ENCODE data around the gene ATXN3.

Gene ATXN3

GRCh38 chr14:92105893-92106142 lies 564 bp downstream of the ATXN3 start (continued):
- TF ChIP-seq ZNF513 (tag by site-specific recombination; IDR thresholded peaks at IDR 0.05) (no peak), ZNF768 (tag by site-specific recombination; IDR thresholded peaks at IDR 0.05) (no peak)

DNA sequence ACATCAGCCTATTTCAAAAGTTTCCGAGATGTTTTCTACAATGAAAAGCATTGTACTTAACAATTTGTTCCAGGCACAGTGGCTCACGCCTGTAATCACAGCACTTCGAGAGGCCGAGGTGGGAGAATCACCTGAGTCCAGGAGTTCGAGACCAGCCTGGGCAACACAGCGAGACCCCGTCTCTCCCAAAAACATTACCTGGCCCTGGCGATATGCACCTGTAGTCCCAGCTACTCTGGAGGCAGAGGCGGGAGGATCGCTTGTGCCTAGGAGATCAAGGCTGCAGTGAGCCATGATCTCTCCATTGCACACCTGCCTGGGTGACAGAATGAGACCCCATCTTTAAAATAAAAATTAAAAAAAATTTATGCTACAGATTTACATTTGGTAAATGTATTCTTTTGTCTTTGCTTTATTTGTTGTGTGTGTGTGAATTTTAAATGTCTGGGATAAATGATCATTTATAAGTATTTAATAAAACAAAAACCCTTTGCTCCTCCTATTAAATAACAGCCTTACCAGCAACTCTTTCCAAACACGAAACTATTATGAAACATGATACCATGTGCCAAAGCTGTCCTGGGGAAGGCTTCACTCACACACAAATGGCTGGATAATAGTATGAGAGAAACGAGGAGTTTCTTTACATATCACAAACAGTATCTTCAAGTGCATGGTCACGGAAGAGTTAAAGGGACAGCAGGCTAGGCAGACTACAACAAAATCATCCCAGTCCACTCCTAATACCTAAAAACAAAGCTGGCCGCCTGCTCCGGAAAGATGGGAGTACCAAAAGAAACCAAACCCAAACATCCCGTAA lies 1.1 kb downstream of the ATXN3 start:
- Histone ChIP-seq H3K27ac (ENCODE audit: extremely low read depth, low read depth, low read length) (peak overlapping the region; percentile 79), H3K4me3 (ENCODE audit: low read depth, low read length) (peak overlapping the region; percentile 92), H3K36me3 (ENCODE audit: control insufficient read depth in 2 of 2, insufficient read depth in 1 of 2, low read length in 2 of 2) (no peaks in the 10 kb centered on the region), H3K9me3 (ENCODE audit: control insufficient read depth, insufficient read depth, low read depth, low read length) (no peaks in the 10 kb centered on the region), H3K4me1 (ENCODE audit: control insufficient read depth, insufficient read depth, low read length) (peaks cover 3% of the 10 kb centered on the region; the same call in 1 of the 2 replicates)
- TF ChIP-seq ZBTB8A (tag by site-specific recombination; IDR thresholded peaks at IDR 0.05) (no peak), EGR2 (tag by site-specific recombination; IDR thresholded peaks at IDR 0.05; ENCODE audit: low read depth) (no peak), ZBTB20 (tag by site-specific recombination; IDR thresholded peaks at IDR 0.05) (no peak), ZNF2 (tag by site-specific recombination; IDR thresholded peaks at IDR 0.05) (0 out of 2 replicates have a peak, but pooled peaks have one; percentile 23), ZSCAN16 (tag by site-specific recombination; IDR thresholded peaks at IDR 0.05) (no peak), ZNF530 (tag by site-specific recombination; IDR thresholded peaks at IDR 0.05; ENCODE audit: low read depth) (no peak), ZNF660 (tag by site-specific recombination; IDR thresholded peaks at IDR 0.05) (0 out of 2 replicates have a peak, but pooled peaks have one; percentile 49), ZNF585B (tag by site-specific recombination; IDR thresholded peaks at IDR 0.05) (peak; percentile 37; the same call in 1 of the 2 replicates), ELK4 (IDR thresholded peaks at IDR 0.05; ENCODE audit: borderline replicate concordance, low read depth, low read length) (no peak)
- TF ChIP-seq, protein P1, sequence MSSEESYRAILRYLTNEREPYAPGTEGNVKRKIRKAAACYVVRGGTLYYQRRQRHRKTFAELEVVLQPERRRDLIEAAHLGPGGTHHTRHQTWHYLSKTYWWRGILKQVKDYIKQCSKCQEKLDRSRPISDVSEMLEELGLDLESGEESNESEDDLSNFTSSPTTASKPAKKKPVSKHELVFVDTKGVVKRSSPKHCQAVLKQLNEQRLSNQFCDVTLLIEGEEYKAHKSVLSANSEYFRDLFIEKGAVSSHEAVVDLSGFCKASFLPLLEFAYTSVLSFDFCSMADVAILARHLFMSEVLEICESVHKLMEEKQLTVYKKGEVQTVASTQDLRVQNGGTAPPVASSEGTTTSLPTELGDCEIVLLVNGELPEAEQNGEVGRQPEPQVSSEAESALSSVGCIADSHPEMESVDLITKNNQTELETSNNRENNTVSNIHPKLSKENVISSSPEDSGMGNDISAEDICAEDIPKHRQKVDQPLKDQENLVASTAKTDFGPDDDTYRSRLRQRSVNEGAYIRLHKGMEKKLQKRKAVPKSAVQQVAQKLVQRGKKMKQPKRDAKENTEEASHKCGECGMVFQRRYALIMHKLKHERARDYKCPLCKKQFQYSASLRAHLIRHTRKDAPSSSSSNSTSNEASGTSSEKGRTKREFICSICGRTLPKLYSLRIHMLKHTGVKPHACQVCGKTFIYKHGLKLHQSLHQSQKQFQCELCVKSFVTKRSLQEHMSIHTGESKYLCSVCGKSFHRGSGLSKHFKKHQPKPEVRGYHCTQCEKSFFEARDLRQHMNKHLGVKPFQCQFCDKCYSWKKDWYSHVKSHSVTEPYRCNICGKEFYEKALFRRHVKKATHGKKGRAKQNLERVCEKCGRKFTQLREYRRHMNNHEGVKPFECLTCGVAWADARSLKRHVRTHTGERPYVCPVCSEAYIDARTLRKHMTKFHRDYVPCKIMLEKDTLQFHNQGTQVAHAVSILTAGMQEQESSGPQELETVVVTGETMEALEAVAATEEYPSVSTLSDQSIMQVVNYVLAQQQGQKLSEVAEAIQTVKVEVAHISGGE (tag by site-specific recombination; conservative IDR thresholded peaks at IDR 0.05; ENCODE audit: low read depth), result 0 out of 2 replicates have a peak, but pooled peaks have one; percentile 34
- ChIA-PET POLR2A (interaction anchor here (1.6 to 2.3 kb wide), 4 partner anchors 12 to 643 kb away, joined by 6 to 51 read pairs (median 18); partner anchors contain the start of genes CPSF2, LGMN, NDUFB1 and TRIP11), CTCF (interaction anchor here (0.6 to 3.6 kb wide), 4 partner anchors 13 to 248 kb away, joined by 3 to 35 read pairs (median 3); no protein-coding TSS in a partner anchor)

- POLR2A ChIA-PET, result no interaction called here
Observed at GRCh38 chr14:92103363-92103989, 2.9 kb downstream of the ATXN3 start.

More at GRCh38 chr14:92103363-92103989, 2.9 kb downstream of the ATXN3 start:
- no peaks in the 10 kb centered on the region for H3K36me3 ChIP-seq (ENCODE audit: control insufficient read depth in 2 of 2, insufficient read depth in 1 of 2, low read length in 2 of 2)
- H3K27ac ChIP-seq (ENCODE audit: extremely low read depth, low read depth, low read length), result no peak overlapping the region
- no peak overlapping the region for H3K4me3 ChIP-seq (ENCODE audit: low read depth, low read length)
- TF ChIP-seq ZNF664 (tag by site-specific recombination; IDR thresholded peaks at IDR 0.05) (peak; percentile 59; the same call in 1 of the 2 replicates), KLF1 (tag by site-specific recombination; IDR thresholded peaks at IDR 0.05) (peak; percentile 50), PBX3 (CRISPR knock-in tag; IDR thresholded peaks at IDR 0.05) (no peak), GLIS1 (tag by site-specific recombination; IDR thresholded peaks at IDR 0.05) (0 out of 2 replicates have a peak, but pooled peaks have one; percentile 14), ZNF530 (tag by site-specific recombination; IDR thresholded peaks at IDR 0.05; ENCODE audit: low read depth) (no peak), WT1 (tag by site-specific recombination; IDR thresholded peaks at IDR 0.05) (peak; percentile 54; the same call in 1 of the 2 replicates)
- TF ChIP-seq, protein P2, sequence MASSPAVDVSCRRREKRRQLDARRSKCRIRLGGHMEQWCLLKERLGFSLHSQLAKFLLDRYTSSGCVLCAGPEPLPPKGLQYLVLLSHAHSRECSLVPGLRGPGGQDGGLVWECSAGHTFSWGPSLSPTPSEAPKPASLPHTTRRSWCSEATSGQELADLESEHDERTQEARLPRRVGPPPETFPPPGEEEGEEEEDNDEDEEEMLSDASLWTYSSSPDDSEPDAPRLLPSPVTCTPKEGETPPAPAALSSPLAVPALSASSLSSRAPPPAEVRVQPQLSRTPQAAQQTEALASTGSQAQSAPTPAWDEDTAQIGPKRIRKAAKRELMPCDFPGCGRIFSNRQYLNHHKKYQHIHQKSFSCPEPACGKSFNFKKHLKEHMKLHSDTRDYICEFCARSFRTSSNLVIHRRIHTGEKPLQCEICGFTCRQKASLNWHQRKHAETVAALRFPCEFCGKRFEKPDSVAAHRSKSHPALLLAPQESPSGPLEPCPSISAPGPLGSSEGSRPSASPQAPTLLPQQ (tag by site-specific recombination; IDR thresholded peaks at IDR 0.05), result no peak
- CTCF ChIA-PET, result interaction anchor here (1.2 kb wide), 1 partner anchor 19 kb away, joined by 9 read pairs; the partner anchor contains the start of genes CPSF2 and NDUFB1
- peaks cover 3% of the 10 kb centered on the region; the same call in 1 of the 2 replicates for H3K4me1 ChIP-seq (ENCODE audit: control insufficient read depth, insufficient read depth, low read length)
- no peaks in the 10 kb centered on the region for H3K9me3 ChIP-seq (ENCODE audit: control insufficient read depth, insufficient read depth, low read depth, low read length)
